SK-N-SH treated with all-trans-retinoic acid at 6 μM for 48 hours (cell line): ENCODE results near the gene EGFL8.

Source experiments
- ESRRG ChIP-seq: fragments of 250-450 bp; sonication (Bioruptor Pico); IDR thresholded peaks from 2 replicates; pipeline ENCODE4 v1.6.1; 2021; ENCODE audit warnings: mild to moderate bottlenecking
- GLIS3 ChIP-seq: fragments of 250-450 bp; sonication (Bioruptor Pico); IDR thresholded peaks from 2 replicates; pipeline ENCODE4 v1.5.0; 2020; ENCODE audit warnings: mild to moderate bottlenecking, moderate library complexity
- ISL1 ChIP-seq: fragments of 250-450 bp; sonication (Bioruptor Pico); IDR thresholded peaks from 2 replicates; pipeline ENCODE4 v2.1.2; 2022; ENCODE audit warnings: mild to moderate bottlenecking, moderate library complexity
- OSR1 ChIP-seq: fragments of 250-450 bp; sonication (Bioruptor Pico); IDR thresholded peaks from 2 replicates; pipeline ENCODE4 v1.8.0; 2022; ENCODE audit warnings: moderate library complexity, mild to moderate bottlenecking, inconsistent platforms
- PPARA ChIP-seq: fragments of 250-450 bp; sonication (Bioruptor Pico); IDR thresholded peaks from 2 replicates; pipeline ENCODE4 v1.5.0; 2020; ENCODE audit warnings: mild to moderate bottlenecking, borderline replicate concordance
- RARB ChIP-seq: fragments of 250-450 bp; sonication (Bioruptor Pico); IDR thresholded peaks from 2 replicates; pipeline ENCODE4 v1.8.0; 2021; ENCODE audit warnings: mild to moderate bottlenecking, moderate library complexity
- SNAI2 ChIP-seq: fragments of 250-450 bp; sonication (Bioruptor Pico); IDR thresholded peaks from 2 replicates; pipeline ENCODE4 v1.5.0; 2020; ENCODE audit warnings: mild to moderate bottlenecking, moderate library complexity
- TOX ChIP-seq: fragments of 250-450 bp; sonication (Bioruptor Pico); IDR thresholded peaks from 2 replicates; pipeline ENCODE4 v1.8.0; 2021; ENCODE audit warnings: mild to moderate bottlenecking, moderate library complexity, borderline replicate concordance
- ZFP3 ChIP-seq: fragments of 250-450 bp; sonication (Bioruptor Pico); IDR thresholded peaks from 2 replicates; pipeline ENCODE4 v1.5.0; 2020; ENCODE audit warnings: mild to moderate bottlenecking, moderate library complexity
- ZNF70 ChIP-seq: fragments of 450-650 bp; formaldehyde crosslinking; IDR thresholded peaks from 2 replicates; pipeline ENCODE4 v1.5.0; 2020; ENCODE audit warnings: mild to moderate bottlenecking, moderate library complexity
- TF ChIP-seq, protein P1 (sequence below): fragments of 250-450 bp; sonication (Bioruptor Pico); IDR thresholded peaks from 2 replicates; pipeline ENCODE4 v1.8.0; 2020; ENCODE audit warnings: mild to moderate bottlenecking, moderate library complexity, borderline replicate concordance

DNA sequence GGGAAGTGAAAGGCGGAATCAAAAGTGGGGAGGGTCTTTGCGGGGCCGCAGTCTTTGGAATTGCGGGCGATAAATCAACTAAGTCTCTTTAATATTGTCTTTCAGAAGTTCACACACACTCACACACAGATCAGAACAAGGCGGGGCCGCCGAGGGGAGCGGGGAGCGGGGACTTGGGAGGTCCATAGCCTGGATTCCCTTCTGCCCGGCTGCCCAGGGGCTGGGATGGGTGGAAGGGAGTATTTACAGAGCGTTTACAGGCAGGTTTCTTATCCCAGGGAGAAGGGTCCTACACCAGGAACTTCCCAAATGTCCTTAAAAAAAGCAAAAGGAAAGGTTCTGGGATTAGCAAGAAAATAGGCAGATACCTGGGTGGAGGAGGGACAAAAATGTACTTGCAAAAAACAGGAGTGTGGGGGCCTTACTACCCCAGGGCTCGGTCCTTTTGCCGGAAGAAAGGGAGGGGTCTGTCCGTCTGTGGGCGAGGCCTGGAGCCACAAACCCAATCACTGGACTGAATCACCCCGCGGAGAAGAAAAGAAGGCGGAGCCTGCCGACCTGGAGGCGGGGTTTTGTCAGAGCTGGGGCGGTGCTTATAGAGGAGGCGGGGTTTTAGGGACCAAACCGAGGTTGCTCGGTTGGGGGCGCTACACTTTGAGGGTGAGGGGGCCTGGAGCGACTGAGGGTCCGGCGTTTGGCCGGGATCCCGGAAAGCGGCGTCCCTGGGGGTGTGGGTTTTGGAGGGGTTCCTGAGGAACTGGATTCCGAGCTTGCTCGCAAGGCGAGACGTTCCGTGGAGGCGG is 15.9 kb upstream of the EGFL8 start:
- TF ChIP-seq PPARA (CRISPR knock-in tag) (no peak), ISL1 (CRISPR knock-in tag) (no peak), ZNF70 (CRISPR knock-in tag) (no peak), GLIS3 (CRISPR knock-in tag) (no peak), ESRRG (no peak), ZFP3 (no peak), SNAI2 (no peak), TOX (CRISPR knock-in tag) (no peak), RARB (no peak), OSR1 (CRISPR knock-in tag) (no peak)
- TF ChIP-seq, protein P1, sequence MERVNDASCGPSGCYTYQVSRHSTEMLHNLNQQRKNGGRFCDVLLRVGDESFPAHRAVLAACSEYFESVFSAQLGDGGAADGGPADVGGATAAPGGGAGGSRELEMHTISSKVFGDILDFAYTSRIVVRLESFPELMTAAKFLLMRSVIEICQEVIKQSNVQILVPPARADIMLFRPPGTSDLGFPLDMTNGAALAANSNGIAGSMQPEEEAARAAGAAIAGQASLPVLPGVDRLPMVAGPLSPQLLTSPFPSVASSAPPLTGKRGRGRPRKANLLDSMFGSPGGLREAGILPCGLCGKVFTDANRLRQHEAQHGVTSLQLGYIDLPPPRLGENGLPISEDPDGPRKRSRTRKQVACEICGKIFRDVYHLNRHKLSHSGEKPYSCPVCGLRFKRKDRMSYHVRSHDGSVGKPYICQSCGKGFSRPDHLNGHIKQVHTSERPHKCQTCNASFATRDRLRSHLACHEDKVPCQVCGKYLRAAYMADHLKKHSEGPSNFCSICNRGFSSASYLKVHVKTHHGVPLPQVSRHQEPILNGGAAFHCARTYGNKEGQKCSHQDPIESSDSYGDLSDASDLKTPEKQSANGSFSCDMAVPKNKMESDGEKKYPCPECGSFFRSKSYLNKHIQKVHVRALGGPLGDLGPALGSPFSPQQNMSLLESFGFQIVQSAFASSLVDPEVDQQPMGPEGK (CRISPR knock-in tag): no peak
